Upper lobe of right lung (tissue), 1 donor: Measurements from ENCODE around the gene TLX2. TPM values are rescaled to one million over a fixed set of nuclear protein-coding genes. Genes with fewer than 3 reads are reported as not detected.

Source experiments
- ATAC-seq: fragments of 200-7000 bp; cut with Tn5 transposase; one replicate; pipeline ENCODE4 v1.9.1; 2020; ENCODE audit warnings: mild to moderate bottlenecking, moderate library complexity
- DNase-seq: peaks from one replicate; pipeline ENCODE4 v3.0.0-alpha.2; 2020
- H3K27ac ChIP-seq: fragments of 200-600 bp; one replicate; pipeline ENCODE4 v1.8.0; 2022
- H3K27me3 ChIP-seq: fragments of 200-600 bp; one replicate; pipeline ENCODE4 v1.8.0; 2022; ENCODE audit warnings: mild to moderate bottlenecking
- H3K36me3 ChIP-seq: fragments of 200-600 bp; one replicate; pipeline ENCODE4 v1.8.0; 2022
- H3K4me1 ChIP-seq: fragments of 200-600 bp; one replicate; pipeline ENCODE4 v1.8.0; 2022
- H3K4me3 ChIP-seq: fragments of 200-600 bp; one replicate; pipeline ENCODE4 v1.8.0; 2022; ENCODE audit warnings: mild to moderate bottlenecking
- H3K9me3 ChIP-seq: fragments of 200-600 bp; one replicate; pipeline ENCODE4 v1.8.0; 2022
- intact Hi-C: fragments of 100-400 bp; cut with DNase I; formaldehyde crosslinking; loops from one replicate; pipeline ENCODE4 v1.11.0; 2022
- total RNA-seq: library from RNA; stranded (reverse); fragmentation: NEBNext Ultra II Directional; extraction: Animal tissue kit (Norgen Biotek cat#: 25700); gene quantifications from one replicate; pipeline ENCODE4 v1.2.1, GENCODE V29; 2021
- TF ChIP-seq, protein P1 (sequence below): fragments of 200-600 bp; IDR thresholded peaks from one replicate; pipeline ENCODE4 v1.8.0; 2022; ENCODE audit warnings: antibody characterized with exemption
- donor health status: DM: no; HTN: yes; CAD: no; lungs with severe emphysema.

Gene TLX2
- total RNA-seq, 1 donor from 2014 or later, result not detected

DNA sequence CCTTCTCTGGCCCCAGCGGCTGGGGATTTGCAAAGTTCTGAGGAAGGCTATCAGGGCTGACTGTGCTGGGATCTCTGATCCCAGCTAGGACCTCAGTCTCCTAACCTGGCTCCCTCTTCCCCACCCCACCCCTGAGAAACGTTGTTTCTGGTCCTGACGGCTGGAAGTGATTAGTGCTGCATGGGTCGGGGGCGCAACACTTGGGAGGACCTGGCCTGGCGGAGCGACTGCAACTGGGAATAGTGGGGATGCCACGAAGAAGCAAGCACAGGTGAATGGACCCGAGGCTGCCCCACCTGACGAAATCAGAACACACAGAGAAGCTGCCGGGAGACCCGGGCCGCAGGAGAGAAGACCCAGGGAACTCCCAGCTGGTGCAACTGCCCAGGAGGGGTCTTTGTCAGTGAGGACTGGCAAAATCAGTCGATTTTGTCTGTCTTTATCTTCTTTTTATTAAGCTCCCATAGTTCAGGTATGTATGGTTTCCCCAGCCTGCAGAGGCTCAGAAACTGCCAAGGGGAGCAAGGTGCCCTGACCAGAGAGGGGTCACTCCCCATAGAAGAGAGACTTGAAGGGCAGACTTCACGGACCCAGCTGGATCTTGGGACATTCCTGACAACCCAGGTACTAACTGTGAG lies 14.2 kb upstream of the TLX2 start:
- H3K4me1 ChIP-seq, result peaks cover 40% of the 10 kb centered on the region
- no peaks in the 10 kb centered on the region for H3K9me3 ChIP-seq
- no peak for DNase-seq
- H3K27me3 ChIP-seq, result peaks cover 41% of the 10 kb centered on the region
- no peak overlapping the region for H3K27ac ChIP-seq
- H3K4me3 ChIP-seq, result no peak overlapping the region
- intact Hi-C loops, result loop anchor here (10.0 kb wide), 1 partner anchor 85 kb away; no protein-coding TSS in a partner anchor
- ATAC-seq, result no peak
- TF ChIP-seq, protein P1, sequence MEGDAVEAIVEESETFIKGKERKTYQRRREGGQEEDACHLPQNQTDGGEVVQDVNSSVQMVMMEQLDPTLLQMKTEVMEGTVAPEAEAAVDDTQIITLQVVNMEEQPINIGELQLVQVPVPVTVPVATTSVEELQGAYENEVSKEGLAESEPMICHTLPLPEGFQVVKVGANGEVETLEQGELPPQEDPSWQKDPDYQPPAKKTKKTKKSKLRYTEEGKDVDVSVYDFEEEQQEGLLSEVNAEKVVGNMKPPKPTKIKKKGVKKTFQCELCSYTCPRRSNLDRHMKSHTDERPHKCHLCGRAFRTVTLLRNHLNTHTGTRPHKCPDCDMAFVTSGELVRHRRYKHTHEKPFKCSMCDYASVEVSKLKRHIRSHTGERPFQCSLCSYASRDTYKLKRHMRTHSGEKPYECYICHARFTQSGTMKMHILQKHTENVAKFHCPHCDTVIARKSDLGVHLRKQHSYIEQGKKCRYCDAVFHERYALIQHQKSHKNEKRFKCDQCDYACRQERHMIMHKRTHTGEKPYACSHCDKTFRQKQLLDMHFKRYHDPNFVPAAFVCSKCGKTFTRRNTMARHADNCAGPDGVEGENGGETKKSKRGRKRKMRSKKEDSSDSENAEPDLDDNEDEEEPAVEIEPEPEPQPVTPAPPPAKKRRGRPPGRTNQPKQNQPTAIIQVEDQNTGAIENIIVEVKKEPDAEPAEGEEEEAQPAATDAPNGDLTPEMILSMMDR, result no peak
- H3K36me3 ChIP-seq, result peaks cover 5% of the 10 kb centered on the region

DNA sequence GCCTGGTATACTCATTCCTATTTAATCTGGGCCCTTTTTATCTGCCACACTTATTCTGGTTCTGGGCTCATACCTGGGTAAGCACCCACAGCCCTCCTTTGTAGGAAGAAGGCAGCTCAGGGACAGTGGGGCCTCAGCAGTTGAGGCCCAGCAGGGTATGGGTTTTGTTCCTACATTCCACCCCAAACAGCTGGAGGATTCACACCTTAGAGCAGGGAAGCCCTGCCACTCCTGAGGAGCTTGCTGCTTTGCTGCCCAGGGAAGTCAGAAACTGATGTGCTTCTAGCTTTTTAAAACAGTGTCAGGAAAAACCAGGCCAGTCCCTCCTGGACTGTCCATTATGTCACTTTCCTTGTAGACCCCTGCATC lies 13.7 kb upstream of the TLX2 start:
- H3K4me1 ChIP-seq, result peaks cover 45% of the 10 kb centered on the region
- no peaks in the 10 kb centered on the region for H3K9me3 ChIP-seq
- H3K4me3 ChIP-seq, result no peak overlapping the region
- ATAC-seq (no peak), DNase-seq (no peak)
- H3K27ac ChIP-seq, result no peak overlapping the region
- intact Hi-C loops, result no loop called here
- H3K36me3 ChIP-seq, result peaks cover 9% of the 10 kb centered on the region
- TF ChIP-seq, protein P1, result no peak
- peaks cover 41% of the 10 kb centered on the region for H3K27me3 ChIP-seq

DNA sequence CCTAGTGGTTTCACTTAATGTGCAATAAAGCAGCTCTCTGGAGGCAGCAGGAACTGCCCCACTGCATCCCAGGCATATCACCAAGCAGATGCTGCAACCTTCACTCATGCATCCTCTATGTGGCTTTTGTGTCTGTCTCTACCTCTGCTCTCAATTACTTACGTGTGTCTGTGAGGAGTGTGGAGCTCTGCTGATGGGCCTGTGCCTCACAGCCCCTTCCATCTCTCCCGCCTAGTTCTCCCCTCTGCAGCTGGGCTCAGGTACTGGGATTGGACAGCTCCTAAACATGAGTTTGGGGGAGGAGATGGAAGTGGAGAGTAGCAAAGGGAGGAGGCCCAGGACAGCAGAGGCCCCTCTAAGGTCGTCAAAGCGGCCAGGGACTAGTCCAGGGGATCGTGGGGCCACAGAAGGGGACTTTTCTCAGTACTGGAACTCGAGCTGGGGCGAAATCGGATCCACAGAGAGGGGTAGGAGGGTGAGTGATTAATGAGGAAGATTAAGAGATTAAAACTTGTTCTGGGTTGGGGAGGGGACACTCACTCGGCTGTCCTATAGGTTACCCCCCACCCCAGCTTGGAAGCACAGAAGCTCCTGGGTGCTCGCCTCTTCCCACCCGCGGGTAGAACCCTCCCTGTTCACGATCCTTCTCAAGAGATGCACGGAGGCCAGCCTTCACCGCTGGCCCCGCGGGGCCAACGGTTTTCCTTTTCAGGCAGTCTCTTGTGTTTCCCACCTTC lies 12.7 kb upstream of the TLX2 start:
- DNase-seq, result no peak
- H3K27me3 ChIP-seq, result peaks cover 41% of the 10 kb centered on the region
- H3K27ac ChIP-seq, result no peak overlapping the region

DNA sequence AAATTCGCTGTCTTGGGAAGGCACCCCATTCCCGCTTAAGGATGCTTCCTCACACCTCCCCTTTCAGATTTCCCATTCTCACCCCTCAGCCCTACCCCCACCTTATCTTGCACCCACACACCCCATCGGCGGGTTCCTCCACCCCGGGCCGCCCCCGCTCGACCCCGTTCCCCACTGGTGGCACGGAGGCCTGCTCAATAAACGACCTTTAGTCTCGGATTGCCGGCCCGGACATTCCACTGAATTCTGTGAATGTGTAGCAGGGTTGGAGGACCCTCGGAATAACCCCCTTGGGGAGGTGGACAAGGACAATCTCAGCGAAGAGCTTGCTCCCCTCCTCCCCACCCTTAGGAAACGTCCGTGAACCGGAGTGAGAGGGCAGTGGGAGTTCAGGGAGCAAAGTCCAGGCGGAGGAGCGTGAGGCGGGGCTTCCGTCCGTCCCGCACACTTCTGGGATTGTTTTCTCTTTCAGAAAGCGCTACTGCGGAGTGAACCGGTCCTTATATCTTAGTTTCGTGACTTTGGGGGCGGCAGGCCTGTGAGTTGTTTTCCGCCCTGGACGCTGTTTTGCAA lies 12.0 kb upstream of the TLX2 start:
- DNase-seq (no peak), ATAC-seq (no peak)
- peaks cover 14% of the 10 kb centered on the region for H3K36me3 ChIP-seq
- H3K27ac ChIP-seq, result peak overlapping the region; percentile 89
- H3K4me3 ChIP-seq, result peak overlapping the region; percentile 68
- TF ChIP-seq, protein P1, result no peak
- intact Hi-C loops, result no loop called here
- peaks cover 38% of the 10 kb centered on the region for H3K27me3 ChIP-seq
- H3K9me3 ChIP-seq, result no peaks in the 10 kb centered on the region
- H3K4me1 ChIP-seq, result peaks cover 58% of the 10 kb centered on the region

More for the DNA sequence above, 12.7 kb upstream of the TLX2 start:
- Histone ChIP-seq H3K4me1 (peaks cover 54% of the 10 kb centered on the region), H3K4me3 (no peak overlapping the region), H3K36me3 (peaks cover 14% of the 10 kb centered on the region), H3K9me3 (no peaks in the 10 kb centered on the region)
- intact Hi-C loops, result no loop called here
- no peak for ATAC-seq
- TF ChIP-seq, protein P1, result no peak

DNA sequence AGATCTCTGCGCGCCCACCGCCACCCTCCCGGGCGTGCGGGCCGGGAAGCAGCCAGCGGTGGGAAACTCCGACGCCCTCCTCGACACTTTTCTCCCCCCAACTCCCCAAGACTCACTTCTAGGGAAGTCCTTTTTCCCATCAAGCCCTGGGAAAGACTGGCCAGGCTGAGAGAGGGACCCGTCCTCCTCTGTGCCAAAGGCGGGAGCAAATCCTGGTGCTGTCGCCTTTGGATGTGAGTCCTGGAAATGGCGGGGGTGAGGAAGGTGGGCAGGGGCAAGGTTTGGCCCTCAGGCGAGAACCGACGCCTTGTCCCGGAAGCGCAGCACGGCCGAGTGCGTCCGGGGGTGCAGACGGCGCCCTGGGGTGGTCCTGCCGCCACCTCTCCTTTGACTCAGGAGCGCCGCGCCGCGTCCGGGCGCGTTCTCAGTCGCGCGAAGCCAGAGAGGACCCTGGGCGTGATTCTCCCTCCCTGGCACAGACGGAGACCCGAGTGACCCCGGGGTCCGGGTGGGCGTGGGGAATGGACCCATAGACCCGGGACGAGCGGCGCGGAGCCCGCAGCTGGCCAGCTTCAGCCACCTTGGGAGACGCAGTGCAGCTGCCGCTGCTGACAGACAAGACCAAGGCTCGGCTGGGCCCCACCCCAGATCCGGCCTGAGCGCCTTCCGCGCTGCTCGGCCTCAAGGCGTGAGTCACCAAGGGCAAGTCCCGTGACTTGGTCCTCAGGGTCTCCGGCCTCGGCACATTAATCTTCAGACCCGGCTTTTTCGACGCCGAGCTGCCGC lies 11.3 kb upstream of the TLX2 start:
- H3K27ac ChIP-seq, result peak overlapping the region; percentile 89
- H3K4me1 ChIP-seq, result peaks cover 55% of the 10 kb centered on the region
- H3K27me3 ChIP-seq, result peaks cover 32% of the 10 kb centered on the region
- H3K36me3 ChIP-seq, result peaks cover 14% of the 10 kb centered on the region
- peak; percentile 69 for ATAC-seq
- peak overlapping the region; percentile 68 for H3K4me3 ChIP-seq
- TF ChIP-seq, protein P1, result peak; percentile 33
- peak; percentile 92 for DNase-seq
- intact Hi-C loops, result no loop called here
- H3K9me3 ChIP-seq, result no peaks in the 10 kb centered on the region
